ENCODE results near the gene BIRC7.

The BIRC7 gene

GRCh38 chr20:63252284-63252711, 16.6 kb downstream of the BIRC7 start:
- DNase-seq (ENCODE audit: insufficient read length, low spot score): no peak
- TF ChIP-seq POU2F2 (IDR thresholded peaks at IDR 0.05; ENCODE audit: low read depth, low read length) (no peak), TAF1 (IDR thresholded peaks at IDR 0.05; ENCODE audit: low read depth, low read length) (no peak), SPI1 (IDR thresholded peaks at IDR 0.05; ENCODE audit: low read depth, low read length) (no peak), POLR2A (IDR thresholded peaks at IDR 0.05; ENCODE audit: low read depth, low read length) (no peak), PAX5 (IDR thresholded peaks at IDR 0.05; ENCODE audit: insufficient read depth, low read length, severe bottlenecking) (no peak), POLR2AphosphoS5 (IDR thresholded peaks at IDR 0.05; ENCODE audit: low read depth, low read length) (no peak)
- FAIRE-seq: no peak

GRCh38 chr20:63253065-63253437, 17.3 kb downstream of the BIRC7 start:
- no peak for FAIRE-seq
- DNase-seq (ENCODE audit: insufficient read length, low spot score): no peak
- TF ChIP-seq PAX5 (IDR thresholded peaks at IDR 0.05; ENCODE audit: insufficient read depth, low read length, severe bottlenecking): no peak
- no peak for TF ChIP-seq POU2F2 (IDR thresholded peaks at IDR 0.05; ENCODE audit: low read depth, low read length)
- TF ChIP-seq POLR2A (IDR thresholded peaks at IDR 0.05; ENCODE audit: low read depth, low read length): no peak
- no peak for TF ChIP-seq SPI1 (IDR thresholded peaks at IDR 0.05; ENCODE audit: low read depth, low read length)
- no peak for TF ChIP-seq TAF1 (IDR thresholded peaks at IDR 0.05; ENCODE audit: low read depth, low read length)
- TF ChIP-seq POLR2AphosphoS5 (IDR thresholded peaks at IDR 0.05; ENCODE audit: low read depth, low read length): no peak

DNA sequence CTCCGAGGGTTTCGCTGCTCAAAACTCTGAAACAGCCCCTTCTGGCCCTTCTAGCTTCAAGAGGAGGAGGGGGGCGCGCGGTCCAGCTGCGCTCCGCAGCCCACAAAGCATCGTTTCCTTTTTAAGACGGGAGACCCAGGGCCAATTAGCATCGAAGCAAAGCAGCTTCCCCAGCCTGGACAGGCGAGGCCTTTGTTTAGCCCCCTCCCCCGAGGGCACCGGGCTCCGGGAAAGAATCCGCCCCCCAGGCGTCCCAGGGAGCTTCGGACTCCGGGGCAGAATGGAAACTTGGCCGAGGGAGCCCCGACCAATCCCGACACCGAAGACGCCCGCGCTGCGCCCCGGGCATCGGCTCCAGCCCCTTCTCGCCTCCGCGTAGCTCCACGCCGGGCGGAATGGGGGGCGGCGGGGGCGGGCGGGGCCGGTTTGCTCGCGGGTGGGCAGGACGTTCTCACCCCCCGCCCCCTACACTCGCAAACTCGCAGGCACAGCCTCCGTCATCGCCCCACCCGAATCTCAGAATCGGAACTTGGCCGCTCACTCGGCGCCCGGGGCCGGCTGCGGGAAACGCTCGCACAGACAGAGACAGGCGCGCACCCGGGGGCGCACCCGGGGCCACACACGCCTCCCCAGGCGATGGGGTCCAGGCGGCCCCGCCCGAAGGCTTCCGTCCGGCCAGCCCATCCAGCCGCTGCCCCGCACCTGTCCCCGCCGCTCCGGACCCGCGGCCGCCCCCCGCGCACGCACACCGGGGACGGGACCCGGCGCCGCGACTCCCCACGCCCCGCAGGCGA, 17.9 kb downstream of the BIRC7 start:
- FAIRE-seq (no peak), DNase-seq (ENCODE audit: insufficient read length, low spot score) (no peak)
- no peak for TF ChIP-seq POLR2AphosphoS5 (IDR thresholded peaks at IDR 0.05; ENCODE audit: low read depth, low read length)
- no peak for TF ChIP-seq TAF1 (IDR thresholded peaks at IDR 0.05; ENCODE audit: low read depth, low read length)
- TF ChIP-seq POLR2A (IDR thresholded peaks at IDR 0.05; ENCODE audit: low read depth, low read length): no peak
- TF ChIP-seq PAX5 (IDR thresholded peaks at IDR 0.05; ENCODE audit: insufficient read depth, low read length, severe bottlenecking): no peak
- no peak for TF ChIP-seq POU2F2 (IDR thresholded peaks at IDR 0.05; ENCODE audit: low read depth, low read length)
- TF ChIP-seq SPI1 (IDR thresholded peaks at IDR 0.05; ENCODE audit: low read depth, low read length): no peak

DNA sequence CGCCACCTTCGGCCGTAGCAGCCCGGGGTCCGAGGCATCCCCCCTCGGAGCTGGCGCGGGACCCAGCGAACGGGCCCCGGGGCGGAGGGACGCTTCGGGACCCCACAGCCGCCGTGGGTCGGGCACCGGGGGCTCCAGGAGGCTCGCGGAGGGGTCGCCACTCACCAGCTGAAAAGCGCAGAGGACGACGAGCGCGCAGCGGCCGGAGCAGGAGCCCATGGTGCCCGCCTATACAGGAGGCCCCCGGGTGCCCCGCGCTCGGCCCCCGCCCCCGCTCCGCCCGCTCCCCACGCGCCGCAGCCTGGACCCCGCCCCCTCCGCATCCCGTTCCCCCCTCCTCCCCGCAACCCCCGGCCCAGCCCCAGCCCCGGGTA, 18.5 kb downstream of the BIRC7 start, which contains the start of gene NKAIN4:
Gene NKAIN4 (minus strand): TSS at position 232 of the 374 bp plus-strand sequence. CDS start 13 bp downstream, at position 219.
- FAIRE-seq (no peak), DNase-seq (ENCODE audit: insufficient read length, low spot score) (no peak)
- TF ChIP-seq SPI1 (IDR thresholded peaks at IDR 0.05; ENCODE audit: low read depth, low read length): no peak
- TF ChIP-seq POLR2A (IDR thresholded peaks at IDR 0.05; ENCODE audit: low read depth, low read length): no peak
- no peak for TF ChIP-seq TAF1 (IDR thresholded peaks at IDR 0.05; ENCODE audit: low read depth, low read length)
- no peak for TF ChIP-seq POU2F2 (IDR thresholded peaks at IDR 0.05; ENCODE audit: low read depth, low read length)
- TF ChIP-seq PAX5 (IDR thresholded peaks at IDR 0.05; ENCODE audit: insufficient read depth, low read length, severe bottlenecking): no peak
- no peak for TF ChIP-seq POLR2AphosphoS5 (IDR thresholded peaks at IDR 0.05; ENCODE audit: low read depth, low read length)

- TF ChIP-seq POLR2AphosphoS5 (IDR thresholded peaks at IDR 0.05; ENCODE audit: low read depth, low read length): no peak
- no peak for TF ChIP-seq POLR2A (IDR thresholded peaks at IDR 0.05; ENCODE audit: low read depth, low read length)
- TF ChIP-seq PAX5 (IDR thresholded peaks at IDR 0.05; ENCODE audit: insufficient read depth, low read length, severe bottlenecking): no peak
- TF ChIP-seq TAF1 (IDR thresholded peaks at IDR 0.05; ENCODE audit: low read depth, low read length): no peak
- FAIRE-seq (no peak), DNase-seq (ENCODE audit: insufficient read length, low spot score) (no peak)
Observed at GRCh38 chr20:63254606-63255384, 19.1 kb downstream of the BIRC7 start.

- TF ChIP-seq POLR2A (IDR thresholded peaks at IDR 0.05; ENCODE audit: low read depth, low read length) (no peak), SPI1 (IDR thresholded peaks at IDR 0.05; ENCODE audit: low read depth, low read length) (no peak), POU2F2 (IDR thresholded peaks at IDR 0.05; ENCODE audit: low read depth, low read length) (no peak), TAF1 (IDR thresholded peaks at IDR 0.05; ENCODE audit: low read depth, low read length) (no peak), PAX5 (IDR thresholded peaks at IDR 0.05; ENCODE audit: insufficient read depth, low read length, severe bottlenecking) (no peak), POLR2AphosphoS5 (IDR thresholded peaks at IDR 0.05; ENCODE audit: low read depth, low read length) (no peak)
- DNase-seq (ENCODE audit: insufficient read length, low spot score) (no peak), FAIRE-seq (no peak)
Observed at GRCh38 chr20:63255931-63256704, 20.4 kb downstream of the BIRC7 start.

- FAIRE-seq: no peak
- no peak for DNase-seq (ENCODE audit: insufficient read length, low spot score)
- TF ChIP-seq POLR2AphosphoS5 (IDR thresholded peaks at IDR 0.05; ENCODE audit: low read depth, low read length) (no peak), PAX5 (IDR thresholded peaks at IDR 0.05; ENCODE audit: insufficient read depth, low read length, severe bottlenecking) (no peak), POLR2A (IDR thresholded peaks at IDR 0.05; ENCODE audit: low read depth, low read length) (no peak), POU2F2 (IDR thresholded peaks at IDR 0.05; ENCODE audit: low read depth, low read length) (no peak), TAF1 (IDR thresholded peaks at IDR 0.05; ENCODE audit: low read depth, low read length) (no peak), SPI1 (IDR thresholded peaks at IDR 0.05; ENCODE audit: low read depth, low read length) (no peak)
Observed at GRCh38 chr20:63256954-63257353, 21.2 kb downstream of the BIRC7 start.

- TF ChIP-seq PAX5 (IDR thresholded peaks at IDR 0.05; ENCODE audit: insufficient read depth, low read length, severe bottlenecking) (no peak), POLR2A (IDR thresholded peaks at IDR 0.05; ENCODE audit: low read depth, low read length) (no peak), SPI1 (IDR thresholded peaks at IDR 0.05; ENCODE audit: low read depth, low read length) (no peak), POU2F2 (IDR thresholded peaks at IDR 0.05; ENCODE audit: low read depth, low read length) (no peak), TAF1 (IDR thresholded peaks at IDR 0.05; ENCODE audit: low read depth, low read length) (no peak), POLR2AphosphoS5 (IDR thresholded peaks at IDR 0.05; ENCODE audit: low read depth, low read length) (no peak)
- DNase-seq (ENCODE audit: insufficient read length, low spot score) (no peak), FAIRE-seq (no peak)
Observed at GRCh38 chr20:63257629-63258028, 21.9 kb downstream of the BIRC7 start.
